Upper lobe of right lung (tissue), 1 donor: ENCODE data around the gene MAPK12. TPM values are rescaled to one million over a fixed set of nuclear protein-coding genes. Genes with fewer than 3 reads are reported as not detected.

Source experiments
- ATAC-seq: fragments of 200-7000 bp; cut with Tn5 transposase; one replicate; pipeline ENCODE4 v1.9.1; 2020; ENCODE audit warnings: mild to moderate bottlenecking, moderate library complexity
- DNase-seq: peaks from one replicate; pipeline ENCODE4 v3.0.0-alpha.2; 2020
- H3K27ac ChIP-seq: fragments of 200-600 bp; one replicate; pipeline ENCODE4 v1.8.0; 2022
- H3K27me3 ChIP-seq: fragments of 200-600 bp; one replicate; pipeline ENCODE4 v1.8.0; 2022; ENCODE audit warnings: mild to moderate bottlenecking
- H3K36me3 ChIP-seq: fragments of 200-600 bp; one replicate; pipeline ENCODE4 v1.8.0; 2022
- H3K4me1 ChIP-seq: fragments of 200-600 bp; one replicate; pipeline ENCODE4 v1.8.0; 2022
- H3K4me3 ChIP-seq: fragments of 200-600 bp; one replicate; pipeline ENCODE4 v1.8.0; 2022; ENCODE audit warnings: mild to moderate bottlenecking
- H3K9me3 ChIP-seq: fragments of 200-600 bp; one replicate; pipeline ENCODE4 v1.8.0; 2022
- CTCF ChIP-seq: fragments of 200-600 bp; IDR thresholded peaks from one replicate; pipeline ENCODE4 v1.8.0; 2022; ENCODE audit warnings: antibody characterized with exemption
- intact Hi-C: fragments of 100-400 bp; cut with DNase I; formaldehyde crosslinking; loops from one replicate; pipeline ENCODE4 v1.11.0; 2022
- total RNA-seq: library from RNA; stranded (reverse); fragmentation: NEBNext Ultra II Directional; extraction: Animal tissue kit (Norgen Biotek cat#: 25700); gene quantifications from one replicate; pipeline ENCODE4 v1.2.1, GENCODE V29; 2021
- donor health status: DM: no; HTN: yes; CAD: no; lungs with severe emphysema.

Gene MAPK12
- total RNA-seq, 1 donor from 2014 or later = 22.2 TPM

- intact Hi-C loops = no loop called here
- Histone ChIP-seq H3K27me3 (no peaks in the 10 kb centered on the region), H3K9me3 (no peaks in the 10 kb centered on the region), H3K4me1 (no peaks in the 10 kb centered on the region), H3K4me3 (no peak overlapping the region), H3K27ac (no peak overlapping the region), H3K36me3 (peaks cover 46% of the 10 kb centered on the region)
- DNase-seq (no peak), ATAC-seq (no peak)
- TF ChIP-seq CTCF = no peak
Measured at GRCh38 chr22:50233223-50233622, 28.3 kb downstream of the MAPK12 start.

- Histone ChIP-seq H3K4me3 (no peak overlapping the region), H3K36me3 (peaks cover 46% of the 10 kb centered on the region), H3K4me1 (no peaks in the 10 kb centered on the region), H3K27ac (no peak overlapping the region), H3K27me3 (no peaks in the 10 kb centered on the region), H3K9me3 (no peaks in the 10 kb centered on the region)
- intact Hi-C loops = no loop called here
- TF ChIP-seq CTCF = no peak
- no peak for DNase-seq
- ATAC-seq = no peak
Measured at GRCh38 chr22:50232481-50233151, 28.9 kb downstream of the MAPK12 start.

DNA sequence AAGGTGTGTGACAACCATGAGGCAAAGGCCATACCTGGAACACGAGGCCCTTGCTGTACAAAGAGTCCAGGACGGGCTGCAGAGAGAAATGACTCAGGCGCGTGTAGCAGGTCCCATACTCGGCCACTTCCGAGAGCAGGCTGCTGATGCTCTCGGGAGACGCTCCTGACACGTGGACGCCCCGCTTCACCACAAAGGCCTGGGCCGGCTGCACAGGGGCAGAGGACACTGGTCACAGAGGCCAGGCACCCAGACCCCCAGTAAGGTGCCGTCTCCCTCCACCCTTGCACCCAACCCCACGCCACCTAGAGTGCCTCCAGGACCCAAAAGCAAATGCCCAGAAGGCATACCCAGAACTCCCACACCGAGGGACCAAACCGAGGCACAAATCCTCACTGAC, 32.1 kb downstream of the MAPK12 start:
- peaks cover 58% of the 10 kb centered on the region for H3K36me3 ChIP-seq
- no peaks in the 10 kb centered on the region for H3K9me3 ChIP-seq
- no peaks in the 10 kb centered on the region for H3K4me1 ChIP-seq
- H3K27me3 ChIP-seq = no peaks in the 10 kb centered on the region
- TF ChIP-seq CTCF = no peak
- intact Hi-C loops = no loop called here
- DNase-seq = no peak
- H3K27ac ChIP-seq = no peak overlapping the region
- no peak for ATAC-seq
- no peak overlapping the region for H3K4me3 ChIP-seq

DNA sequence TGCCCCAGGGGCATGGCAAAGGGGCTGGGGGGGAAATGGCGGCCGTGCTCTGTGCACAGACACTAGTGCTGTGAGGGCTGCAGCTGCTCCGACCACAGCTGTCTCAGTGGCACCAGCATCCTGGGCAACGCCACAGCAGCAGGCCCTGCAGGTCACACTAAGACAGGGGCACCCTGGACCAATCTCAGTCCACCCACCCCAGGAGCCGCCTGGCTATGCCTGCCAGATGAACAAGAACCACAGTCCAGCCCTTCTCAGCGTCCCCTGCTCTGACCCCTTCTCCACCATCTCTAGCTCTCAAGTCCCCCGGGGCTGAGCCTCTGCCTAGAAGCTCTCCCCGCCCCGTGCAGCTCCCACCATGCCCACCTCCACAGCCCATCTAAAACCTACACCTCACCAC, 33.1 kb downstream of the MAPK12 start:
- H3K27me3 ChIP-seq = no peaks in the 10 kb centered on the region
- H3K9me3 ChIP-seq = no peaks in the 10 kb centered on the region
- peaks cover 63% of the 10 kb centered on the region for H3K36me3 ChIP-seq
- DNase-seq (no peak), ATAC-seq (no peak)
- no peak overlapping the region for H3K4me3 ChIP-seq
- no peak overlapping the region for H3K27ac ChIP-seq
- intact Hi-C loops = no loop called here
- no peak for TF ChIP-seq CTCF
- no peaks in the 10 kb centered on the region for H3K4me1 ChIP-seq

- intact Hi-C loops = no loop called here
- DNase-seq = no peak
- H3K4me1 ChIP-seq = no peaks in the 10 kb centered on the region
- no peak overlapping the region for H3K27ac ChIP-seq
- no peak for ATAC-seq
- H3K4me3 ChIP-seq = no peak overlapping the region
- no peak for TF ChIP-seq CTCF
- H3K36me3 ChIP-seq = peaks cover 63% of the 10 kb centered on the region
- H3K9me3 ChIP-seq = no peaks in the 10 kb centered on the region
- no peaks in the 10 kb centered on the region for H3K27me3 ChIP-seq
Measured at GRCh38 chr22:50227579-50228215, 33.8 kb downstream of the MAPK12 start.
